HL-60 (cell line): ENCODE results near the gene UBR2.

Source experiments
- DNase-seq, 2 experiments: peaks; one replicate each; pipeline ENCODE4 v3.0.0-alpha.2; 2010 to 2020; ENCODE audit warnings: low read depth in 1 of 2, low spot score in 1 of 2
- H3K27ac ChIP-seq: fragments of 250-450 bp; sonication (Bioruptor Pico); replicated peaks from 2 replicates; pipeline ENCODE4 v1.5.1; 2020; ENCODE audit warnings: mild to moderate bottlenecking, moderate library complexity
- H3K27me3 ChIP-seq: fragments of 250-450 bp; sonication (Bioruptor Pico); 2 replicates; pipeline ENCODE4 v1.5.1; 2021; ENCODE audit warnings: mild to moderate bottlenecking, moderate library complexity; ENCODE audit not compliant: insufficient read depth, poor library complexity, severe bottlenecking
- H3K4me3 ChIP-seq: replicated peaks from 2 replicates; pipeline ENCODE4 v1.5.1; 2011; ENCODE audit warnings: mild to moderate bottlenecking, control low read depth, low read length; ENCODE audit not compliant: insufficient read depth
- CTCF ChIP-seq: IDR thresholded peaks from one replicate; pipeline ENCODE4 v1.5.1; 2011; ENCODE audit warnings: low read length, control low read depth, inconsistent platforms; ENCODE audit not compliant: insufficient read depth
- GABPA ChIP-seq: IDR thresholded peaks from 2 replicates; pipeline ENCODE4 v1.6.1; 2012; ENCODE audit warnings: low read depth
- POLR2AphosphoS5 ChIP-seq: IDR thresholded peaks from 2 replicates; pipeline ENCODE4 v1.6.1; 2012; ENCODE audit warnings: low read depth
- REST ChIP-seq: IDR thresholded peaks from 2 replicates; pipeline ENCODE4 v1.6.1; 2012; ENCODE audit warnings: low read depth; ENCODE audit not compliant: insufficient replicate concordance
- SPI1 ChIP-seq: IDR thresholded peaks from 2 replicates; pipeline ENCODE4 v1.6.1; 2012; ENCODE audit warnings: low read depth, mild to moderate bottlenecking, borderline replicate concordance

UBR2 gene

GRCh38 chr6:42520786-42521607 is 42.8 kb upstream of the UBR2 start:
- no peak overlapping the region for H3K4me3 ChIP-seq
- DNase-seq = no peak
- no peak overlapping the region for H3K27ac ChIP-seq
- no peaks in the 10 kb centered on the region for H3K27me3 ChIP-seq
- TF ChIP-seq CTCF = no peak
- TF ChIP-seq GABPA = no peak
- no peak for TF ChIP-seq POLR2AphosphoS5
- TF ChIP-seq REST = no peak
- TF ChIP-seq SPI1 = no peak; the same call in 1 of the 2 replicates

- no peak for DNase-seq
- H3K27ac ChIP-seq = no peak overlapping the region
- H3K27me3 ChIP-seq = no peaks in the 10 kb centered on the region
- no peak for TF ChIP-seq POLR2AphosphoS5
- TF ChIP-seq CTCF = no peak
- TF ChIP-seq GABPA = no peak
- no peak for TF ChIP-seq SPI1
- no peak for TF ChIP-seq REST
- H3K4me3 ChIP-seq = no peak overlapping the region
Observed at GRCh38 chr6:42522036-42522435, 41.8 kb upstream of the UBR2 start.

GRCh38 chr6:42522942-42523814 is 40.7 kb upstream of the UBR2 start:
- Histone ChIP-seq H3K4me3 (no peak overlapping the region), H3K27ac (no peak overlapping the region), H3K27me3 (no peaks in the 10 kb centered on the region)
- DNase-seq = no peak
- TF ChIP-seq REST (no peak), SPI1 (no peak), GABPA (no peak), CTCF (no peak), POLR2AphosphoS5 (no peak)
